Karpas-422 (cell line): Measurements from ENCODE around the gene TAF9B. TPM values are rescaled to one million over a fixed set of nuclear protein-coding genes. Genes with fewer than 3 reads are reported as not detected.
"Not testable (repeated sequence)": the region's sequence is repeated elsewhere in the genome, so short reads cannot be mapped to it uniquely, and the experiment has no call there.

ENCODE experiments used
- DNase-seq: peaks from one replicate; pipeline ENCODE4 v3.0.0-alpha.2; 2015
- H2AFZ ChIP-seq: fragments of 200-600 bp; sonication (generic); 2 replicates; pipeline ENCODE4 v1.6.1; 2014; ENCODE audit warnings: antibody characterized with exemption, low read length, mixed read lengths
- H3K27ac ChIP-seq: fragments of 200-600 bp; sonication (generic); 2 replicates; pipeline ENCODE4 v1.5.1; 2014; ENCODE audit warnings: mild to moderate bottlenecking, low read length, moderate library complexity
- H3K27me3 ChIP-seq: fragments of 200-600 bp; sonication (generic); 2 replicates; pipeline ENCODE4 v1.6.1; 2014; ENCODE audit warnings: low read length, mixed read lengths
- H3K36me3 ChIP-seq: fragments of 200-600 bp; sonication (generic); 2 replicates; pipeline ENCODE4 v1.6.1; 2014; ENCODE audit warnings: low read length, mixed read lengths; ENCODE audit not compliant: insufficient read depth
- H3K4me1 ChIP-seq: fragments of 200-600 bp; sonication (generic); 2 replicates; pipeline ENCODE4 v1.6.1; 2014; ENCODE audit warnings: mild to moderate bottlenecking, low read length, mixed read lengths
- H3K4me2 ChIP-seq: fragments of 200-600 bp; sonication (generic); 2 replicates; pipeline ENCODE4 v1.6.1; 2014; ENCODE audit warnings: low read length, low read depth, mild to moderate bottlenecking; ENCODE audit not compliant: poor library complexity, severe bottlenecking
- H3K4me3 ChIP-seq: fragments of 200-600 bp; sonication (generic); 2 replicates; pipeline ENCODE4 v1.5.1; 2014; ENCODE audit warnings: mild to moderate bottlenecking, antibody characterized with exemption, low read length, mixed read lengths
- H3K79me2 ChIP-seq: fragments of 200-600 bp; sonication (generic); 2 replicates; pipeline ENCODE4 v1.6.1; 2014; ENCODE audit warnings: mild to moderate bottlenecking, low read length, mixed read lengths
- H3K9ac ChIP-seq: fragments of 200-600 bp; sonication (generic); 2 replicates; pipeline ENCODE4 v1.6.0; 2014; ENCODE audit warnings: low read length
- H3K9me2 ChIP-seq: fragments of 200-600 bp; sonication (generic), shearing (Covaris generic); replicated peaks from 2 replicates; pipeline ENCODE4 v1.6.0; 2014; ENCODE audit warnings: mild to moderate bottlenecking, low read length, moderate library complexity; ENCODE audit not compliant: insufficient read depth
- H3K9me3 ChIP-seq: fragments of 300-700, 200-600 bp; sonication (generic); 2 replicates; pipeline ENCODE4 v1.6.1; 2014; ENCODE audit warnings: low read length, mixed read lengths
- H4K20me1 ChIP-seq: fragments of 200-600 bp; sonication (generic); 2 replicates; pipeline ENCODE4 v1.6.1; 2014; ENCODE audit warnings: mild to moderate bottlenecking, antibody characterized with exemption, low read length, low read depth; ENCODE audit not compliant: insufficient read depth
- total RNA-seq: library from RNA; depleted of rRNA; stranded (reverse); fragments of >200 nt; shearing (Covaris generic); gene quantifications from 2 replicates; pipeline ENCODE4 v1.2.3, GENCODE V29; 2014; ENCODE audit warnings: low replicate concordance; rRNA removed

TAF9B gene
- 1.0 and 4.8 TPM in 2 replicates for total RNA-seq

GRCh38 chrX:78139160-78140123, at the start of gene TAF9B:
TSS of gene TAF9B (minus strand) at chrX:78139650. CDS start at chrX:78139611, 39 bp downstream.
- Histone ChIP-seq H2AFZ (peak within 1 kb of the TSS; percentile 13; the same call in 1 of the 2 replicates), H3K4me1 (peaks cover 5% of the 10 kb centered on the region; the same call in 1 of the 2 replicates), H3K4me3 (peak within 1 kb of the TSS; percentile 72), H3K9me2 (no peaks in the 10 kb centered on the region), H3K27ac (no peak within 1 kb of the TSS), H3K36me3 (peaks cover 1% of the 10 kb centered on the region; the same call in 1 of the 2 replicates), H4K20me1 (no peaks in the 10 kb centered on the region), H3K4me2 (peak within 1 kb of the TSS; percentile 59), H3K9ac (peak within 1 kb of the TSS; percentile 66), H3K79me2 (no peaks in the 10 kb centered on the region), H3K9me3 (no peaks in the 10 kb centered on the region; the same call in 1 of the 2 replicates), H3K27me3 (no peaks in the 10 kb centered on the region)
- peak; percentile 92 for DNase-seq

GRCh38 chrX:78182881-78183280, 43.4 kb upstream of the TAF9B start:
- Histone ChIP-seq H2AFZ (no peak overlapping the region), H3K27me3 (no peaks in the 10 kb centered on the region), H3K79me2 (no peaks in the 10 kb centered on the region), H3K9me3 (no peaks in the 10 kb centered on the region), H3K27ac (no peak overlapping the region), H3K4me3 (no peak overlapping the region), H3K4me2 (no peak overlapping the region), H3K36me3 (no peaks in the 10 kb centered on the region), H4K20me1 (no peaks in the 10 kb centered on the region), H3K9me2 (no peaks in the 10 kb centered on the region), H3K9ac (no peak overlapping the region), H3K4me1 (no peaks in the 10 kb centered on the region)
- no peak for DNase-seq

GRCh38 chrX:78181307-78181706, 41.9 kb upstream of the TAF9B start:
- Histone ChIP-seq H3K4me1 (no peaks in the 10 kb centered on the region), H3K27me3 (no peaks in the 10 kb centered on the region), H3K27ac (no peak overlapping the region), H3K9me2 (no peaks in the 10 kb centered on the region), H3K9ac (no peak overlapping the region), H3K4me2 (no peak overlapping the region), H2AFZ (no peak overlapping the region), H3K79me2 (no peaks in the 10 kb centered on the region), H3K9me3 (no peaks in the 10 kb centered on the region), H3K4me3 (no peak overlapping the region), H4K20me1 (no peaks in the 10 kb centered on the region), H3K36me3 (no peaks in the 10 kb centered on the region)
- no peak for DNase-seq

- H3K9me2 ChIP-seq: no peaks in the 10 kb centered on the region
- no peak overlapping the region for H3K4me2 ChIP-seq
- no peak overlapping the region for H2AFZ ChIP-seq
- no peaks in the 10 kb centered on the region for H3K9me3 ChIP-seq
- no peaks in the 10 kb centered on the region for H3K4me1 ChIP-seq
- no peak for DNase-seq
- no peaks in the 10 kb centered on the region for H3K79me2 ChIP-seq
- no peak overlapping the region for H3K27ac ChIP-seq
- no peaks in the 10 kb centered on the region for H4K20me1 ChIP-seq
- no peak overlapping the region for H3K9ac ChIP-seq
- no peaks in the 10 kb centered on the region for H3K36me3 ChIP-seq
- no peak overlapping the region for H3K4me3 ChIP-seq
- H3K27me3 ChIP-seq: no peaks in the 10 kb centered on the region
Measured at GRCh38 chrX:78168065-78168464, 28.6 kb upstream of the TAF9B start.

- Histone ChIP-seq H3K27me3 (no peaks in the 10 kb centered on the region), H3K9ac (no peak overlapping the region), H3K36me3 (no peaks in the 10 kb centered on the region), H4K20me1 (no peaks in the 10 kb centered on the region), H3K4me1 (no peaks in the 10 kb centered on the region), H3K4me2 (no peak overlapping the region), H3K79me2 (no peaks in the 10 kb centered on the region), H3K9me3 (no peaks in the 10 kb centered on the region), H3K27ac (no peak overlapping the region), H3K9me2 (no peaks in the 10 kb centered on the region), H2AFZ (no peak overlapping the region), H3K4me3 (no peak overlapping the region)
- DNase-seq: no peak
Measured at GRCh38 chrX:78165425-78165824, 26.0 kb upstream of the TAF9B start.

- not testable (repeated sequence) for H3K79me2 ChIP-seq, H3K9me2 ChIP-seq, DNase-seq, H4K20me1 ChIP-seq, H3K27ac ChIP-seq, H3K9me3 ChIP-seq, H3K36me3 ChIP-seq, H3K4me1 ChIP-seq, H3K4me2 ChIP-seq, H3K27me3 ChIP-seq, H2AFZ ChIP-seq, H3K9ac ChIP-seq, H3K4me3 ChIP-seq
Measured at GRCh38 chrX:78163175-78163574, 23.7 kb upstream of the TAF9B start.

- not testable (repeated sequence) for DNase-seq, H3K27me3 ChIP-seq, H3K9ac ChIP-seq, H4K20me1 ChIP-seq, H3K4me1 ChIP-seq, H3K4me3 ChIP-seq, H2AFZ ChIP-seq, H3K9me3 ChIP-seq, H3K36me3 ChIP-seq, H3K9me2 ChIP-seq, H3K79me2 ChIP-seq, H3K27ac ChIP-seq, H3K4me2 ChIP-seq
Measured at GRCh38 chrX:78160711-78161110, 21.3 kb upstream of the TAF9B start.

- H3K4me2 ChIP-seq, H2AFZ ChIP-seq, H3K9ac ChIP-seq, H3K4me1 ChIP-seq, H3K36me3 ChIP-seq, H3K4me3 ChIP-seq, H3K9me2 ChIP-seq, H3K9me3 ChIP-seq, H3K27ac ChIP-seq, H3K27me3 ChIP-seq, H4K20me1 ChIP-seq, H3K79me2 ChIP-seq, DNase-seq: not testable (repeated sequence)
Measured at GRCh38 chrX:78157846-78158245, 18.4 kb upstream of the TAF9B start.
